Heart right ventricle (tissue), 16 donors: ENCODE data around the gene CPED1. TPM values are rescaled to one million over a fixed set of nuclear protein-coding genes. Genes with fewer than 3 reads are reported as not detected.

ENCODE experiments used
- ATAC-seq, 8 donors: fragments of 200-7000 bp; cut with Tn5 transposase; one replicate each; pipeline ENCODE4 v1.9.1; 2020; ENCODE audit warnings: mild to moderate bottlenecking in 8 of 8, moderate library complexity in 8 of 8, moderate number of reproducible peaks in 1 of 8
- DNase-seq, 2 donors: peaks; one replicate each; pipeline ENCODE4 v3.0.0-alpha.2; 2020
- H3K27ac ChIP-seq, 10 donors: fragments of 200-600 bp; sonication (generic) in 2 of 10; one replicate each; pipeline versions ENCODE4 v1.5.0 to v1.8.0; 2020 to 2022; ENCODE audit warnings: mild to moderate bottlenecking in 3 of 10
- H3K27me3 ChIP-seq, 7 donors: fragments of 200-600 bp; one replicate each; pipeline ENCODE4 v1.8.0; 2021 to 2022; ENCODE audit warnings: mild to moderate bottlenecking in 2 of 7
- H3K36me3 ChIP-seq, 9 donors: fragments of 200-600 bp; sonication (generic) in 1 of 9; one replicate each; pipeline versions ENCODE4 v1.5.0 to v1.8.0; 2020 to 2022; ENCODE audit warnings: mild to moderate bottlenecking in 2 of 9
- H3K4me1 ChIP-seq, 9 donors: fragments of 200-600 bp; sonication (generic) in 1 of 9; one replicate each; pipeline versions ENCODE4 v1.5.0 to v1.8.0; 2020 to 2022; ENCODE audit warnings: mild to moderate bottlenecking in 4 of 9
- H3K4me3 ChIP-seq, 10 donors: fragments of 200-600 bp; sonication (generic) in 2 of 10; one replicate each; pipeline versions ENCODE4 v1.5.0 to v1.8.0; 2020 to 2022; ENCODE audit warnings: mild to moderate bottlenecking in 7 of 10, moderate library complexity in 2 of 10
- H3K9me3 ChIP-seq, 11 donors: fragments of 200-600 bp in 10 of 11; sonication (generic) in 2 of 11; one replicate each; pipeline versions ENCODE4 v1.5.0 to v1.8.0; 2013 to 2022; ENCODE audit warnings: mild to moderate bottlenecking in 2 of 11, control low read depth in 1 of 11, moderate library complexity in 1 of 11
- CTCF ChIP-seq, 9 donors: fragments of 200-600 bp; sonication (generic) in 2 of 9; IDR thresholded peaks; one replicate each; pipeline versions ENCODE4 v1.5.0 to v1.8.0; 2021 to 2022; ENCODE audit warnings: antibody characterized with exemption in 9 of 9, mild to moderate bottlenecking in 5 of 9, moderate library complexity in 1 of 9
- WGBS, 2 donors: extraction: QIAGEN DNeasy Blood & Tissue Kit; methylation state at CpG; one replicate each; pipeline ENCODE4 v1.1.7; 2013; ENCODE audit warnings: inconsistent platforms in 1 of 2; 5-methylcytosine and 5-hydroxymethylcytosine counted together
- intact Hi-C, 10 donors: fragments of 100-400 bp; cut with DNase I; formaldehyde crosslinking; loops; one replicate each; pipeline versions ENCODE4 v1.11.1 to v1.14.2; 2022
- polyA plus RNA-seq, 2 donors: library from polyadenylated mRNA; stranded (reverse); fragments of 200-250 nt; gene quantifications; one replicate each; pipeline ENCODE4 v1.2.3, GENCODE V29; 2013
- total RNA-seq, 10 donors: library from RNA; stranded (reverse); fragmentation: NEBNext Ultra II Directional in 3 of 10; extraction: Animal tissue kit (Norgen Biotek cat#: 25700) in 3 of 10; gene quantifications; one replicate each; pipeline versions ENCODE4 v1.2.1 to v1.2.4, GENCODE V29; 2021 to 2023
- donor health status: Arrhythmogenic right ventricular cardiomyopathy.
- donor health status: ischemic (EF 13 %, LVEDD 7.1; RV severe dilation, severe dysfunction).
- donor health status: healthy with polysubstance abuse.
- donor health status: DM: no; HTN: yes; CAD: no.
- donor health status: DM: no; HTN: no; CAD: no.
- donor health status: ischemic (EF 25% LVEDD 6.9; RV normal size, moderate dysfunction).
- donor health status: ischemic (EF 25% LVEDD 5.7; RV mildly dilated, moderate dysfunction).
- donor health status: healthy.
- donor health status: DM: yes; HTN: yes; CAD: no.
- donor health status: Ischemic cardiomyopathy.
- donor health status: ischemic (EF 35%, LVEDD 5.7; RV mildly dilated, moderate dysfunction).
- donor health status: nonischemic (EF 11% LVEDD 7.7; RV severe dilation, severe dysfunction).
- donor health status: DM: yes; HTN: yes; CAD: no.
- donor health status: PGD.
- donor health status: ischemic (EF 29% LVEDD 5.4; RV normal size, mild dysfunction).
- donor health status: nonischemic (EF 23%, LVEDD 6.1; RV moderate dilation, normal function).

Gene CPED1
- total and polyA plus RNA-seq, 12 donors, result 3.9 to 56.5 (median 31.2) TPM

DNA sequence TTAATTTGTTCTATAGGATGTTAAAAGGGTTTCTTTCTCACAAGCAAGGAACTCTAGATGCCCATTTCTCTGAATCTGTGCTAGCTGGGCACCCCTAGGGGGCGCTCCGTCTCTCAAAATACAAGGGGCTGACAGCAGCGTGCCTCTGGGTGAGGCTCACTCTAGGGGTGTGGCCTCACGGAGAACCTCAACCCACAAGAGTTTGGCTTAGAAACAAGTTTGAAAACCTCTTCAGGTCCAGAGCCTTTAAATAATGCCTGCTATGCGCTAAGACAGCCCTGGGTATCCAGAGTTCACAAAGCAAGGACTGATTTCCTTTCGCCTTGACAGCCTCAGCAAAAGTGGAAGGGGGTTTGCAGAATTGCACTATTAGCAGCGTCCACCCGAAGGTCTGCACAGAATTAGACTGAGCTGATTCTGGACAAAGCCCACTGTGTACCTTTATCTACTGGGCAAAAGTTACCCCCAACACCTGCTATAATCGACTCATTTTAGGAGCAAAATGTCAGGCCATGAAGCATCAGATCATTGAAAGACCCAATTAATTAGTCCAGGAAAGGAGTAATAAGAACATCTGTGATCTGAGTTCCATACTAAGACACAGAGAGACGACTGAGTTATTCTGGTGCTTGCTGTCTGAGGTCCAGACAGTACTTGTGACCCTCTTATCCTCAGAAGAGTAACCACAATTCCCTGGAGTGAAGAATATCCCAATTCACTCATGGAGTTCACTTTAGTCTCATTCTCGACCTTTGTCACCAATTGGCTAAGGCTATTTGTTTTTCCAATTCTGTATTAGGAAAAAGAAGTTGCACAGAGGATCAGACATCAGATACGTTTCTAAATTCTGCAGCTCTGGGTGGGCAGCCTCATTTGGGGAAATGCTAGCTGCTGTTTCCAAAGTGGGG, 574 bp upstream of the CPED1 start:
- peaks cover 0 to 26% (median 0%) of the 10 kb centered on the region in 7 donors for H3K27me3 ChIP-seq
- intact Hi-C loops, result loop anchor here (1.0 to 10.0 kb wide), 10 partner anchors 54 to 397 kb away; no protein-coding TSS in a partner anchor

GRCh38 chr7:120989257-120990220, 1.0 kb downstream of the CPED1 start:
- DNase-seq (peak; percentile 25 to 34), ATAC-seq (peak in 6 of 8 donors; percentile 4 to 41 (median 18))
- peaks cover 0 to 26% (median 0%) of the 10 kb centered on the region in 7 donors for H3K27me3 ChIP-seq
- intact Hi-C loops, result loop anchor here in 7 of 10 donors (2.0 to 10.0 kb wide), 7 partner anchors 55 to 395 kb away; no protein-coding TSS in a partner anchor
- peak overlapping the region; percentile 64 to 97 (median 91) for H3K27ac ChIP-seq
- H3K4me3 ChIP-seq, result peak overlapping the region; percentile 40 to 75 (median 58)
- WGBS, 2 donors, result 3 to 20% methylated on average over 15 of the region's 15 CpGs
- no peak for TF ChIP-seq CTCF (IDR thresholded peaks at IDR 0.05)
- H3K9me3 ChIP-seq, result no peaks in the 10 kb centered on the region
- peaks cover 0 to 64% (median 28%) of the 10 kb centered on the region in 9 donors for H3K4me1 ChIP-seq
- no peaks in the 10 kb centered on the region for H3K36me3 ChIP-seq

More for the DNA sequence above, 574 bp upstream of the CPED1 start:
- WGBS, 2 donors, result 1% methylated on average over 12 of the region's 12 CpGs
- DNase-seq (peak; percentile 89 to 90), ATAC-seq (peak; percentile 83 to 93 (median 88))
- TF ChIP-seq CTCF (IDR thresholded peaks at IDR 0.05), result peak; percentile 88 to 99 (median 97)
- Histone ChIP-seq H3K27ac (peak overlapping the region; percentile 64 to 97 (median 91)), H3K36me3 (no peaks in the 10 kb centered on the region), H3K4me1 (peaks cover 0 to 48% (median 14%) of the 10 kb centered on the region in 9 donors), H3K9me3 (no peaks in the 10 kb centered on the region), H3K4me3 (peak overlapping the region; percentile 40 to 75 (median 58))

GRCh38 chr7:120990468-120991118, 2.1 kb downstream of the CPED1 start:
- Histone ChIP-seq H3K9me3 (no peaks in the 10 kb centered on the region), H3K27me3 (peaks cover 0 to 26% (median 0%) of the 10 kb centered on the region in 7 donors), H3K27ac (peak overlapping the region; percentile 64 to 97 (median 91)), H3K36me3 (no peaks in the 10 kb centered on the region), H3K4me3 (peak overlapping the region; percentile 40 to 75 (median 58)), H3K4me1 (peaks cover 0 to 75% (median 39%) of the 10 kb centered on the region in 9 donors)
- no peak for ATAC-seq
- intact Hi-C loops, result loop anchor here in 1 of 10 donors (10.0 kb wide), 1 partner anchor 54 kb away; no protein-coding TSS in a partner anchor
- DNase-seq, result no peak
- 35 to 51% methylated on average over 6 of the region's 6 CpGs for WGBS, 2 donors
- TF ChIP-seq CTCF (IDR thresholded peaks at IDR 0.05), result no peak
